GM19351 (cell line): Measurements from ENCODE around the gene GDPD3.

Experiments
- ATAC-seq: cut with Tn5 transposase; IDR thresholded peaks from one replicate; pipeline ENCODE4 v1.9.1; 2021; ENCODE audit warnings: mild to moderate bottlenecking, moderate library complexity; ENCODE audit not compliant: unreplicated experiment

GDPD3 gene

DNA sequence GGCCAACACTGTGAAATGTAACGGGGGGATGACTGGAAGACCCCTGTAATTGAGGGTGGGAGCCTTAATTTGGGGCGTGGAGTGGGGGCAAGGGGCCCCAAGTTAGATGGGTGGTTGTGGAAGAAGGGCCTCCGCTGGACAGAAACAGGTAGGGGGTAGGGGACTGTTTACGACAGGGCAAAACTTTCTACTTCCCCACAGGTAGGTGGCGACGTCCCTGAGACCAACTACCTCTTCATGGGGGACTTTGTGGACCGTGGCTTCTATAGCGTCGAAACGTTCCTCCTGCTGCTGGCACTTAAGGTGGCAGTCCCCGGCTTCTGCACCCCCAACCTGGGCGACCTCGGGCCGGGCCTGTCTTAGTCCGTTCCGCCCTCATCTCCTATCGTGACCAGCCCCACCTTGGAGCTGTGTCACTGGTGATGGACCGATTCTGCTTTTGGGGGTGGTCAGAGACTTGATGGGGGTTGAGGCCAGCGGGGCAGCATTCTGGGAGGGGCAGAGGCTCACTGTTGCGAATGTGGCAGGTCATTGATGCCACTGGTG is 30.7 kb downstream of the GDPD3 start:
- no peak for ATAC-seq

DNA sequence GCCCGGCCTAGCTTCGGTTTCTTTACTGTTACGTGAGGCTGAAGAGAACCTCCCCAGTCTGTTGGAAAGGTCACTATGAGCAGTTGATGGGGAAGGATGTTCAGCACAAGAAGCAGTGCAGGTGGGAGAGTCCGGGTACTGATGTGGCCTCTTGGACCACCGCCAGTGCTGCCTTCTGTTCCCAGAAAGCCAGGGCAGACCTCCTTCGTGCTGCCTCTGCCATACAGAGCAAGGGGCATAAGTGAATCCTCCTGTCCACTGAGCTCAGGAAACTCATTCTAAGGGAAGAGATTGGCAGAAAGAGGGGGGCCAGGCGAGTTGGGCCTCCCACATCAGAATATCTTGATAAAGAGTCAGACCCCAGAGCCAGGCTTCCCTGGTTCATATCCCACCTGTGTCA is 33.9 kb downstream of the GDPD3 start:
- no peak for ATAC-seq

DNA sequence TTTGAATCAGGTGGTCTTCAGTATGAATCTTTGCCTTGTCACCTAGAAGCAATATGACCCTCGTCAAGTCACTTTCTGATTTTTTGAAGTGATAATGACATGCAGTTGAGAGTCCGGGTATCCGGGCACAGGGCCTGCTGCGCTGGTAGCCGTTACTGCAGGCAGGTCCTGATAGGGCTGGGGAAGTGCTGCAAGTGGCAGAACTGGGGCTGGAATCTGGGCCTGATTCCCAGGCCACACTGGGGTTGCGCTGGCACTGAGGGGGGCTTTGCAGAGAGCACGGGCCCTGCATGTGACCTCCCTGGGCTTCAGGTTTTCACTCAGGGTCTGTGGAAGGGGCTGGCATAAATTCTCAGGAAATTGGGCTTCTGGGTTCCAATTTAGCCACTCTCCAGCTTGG is 34.6 kb downstream of the GDPD3 start:
- no peak for ATAC-seq

DNA sequence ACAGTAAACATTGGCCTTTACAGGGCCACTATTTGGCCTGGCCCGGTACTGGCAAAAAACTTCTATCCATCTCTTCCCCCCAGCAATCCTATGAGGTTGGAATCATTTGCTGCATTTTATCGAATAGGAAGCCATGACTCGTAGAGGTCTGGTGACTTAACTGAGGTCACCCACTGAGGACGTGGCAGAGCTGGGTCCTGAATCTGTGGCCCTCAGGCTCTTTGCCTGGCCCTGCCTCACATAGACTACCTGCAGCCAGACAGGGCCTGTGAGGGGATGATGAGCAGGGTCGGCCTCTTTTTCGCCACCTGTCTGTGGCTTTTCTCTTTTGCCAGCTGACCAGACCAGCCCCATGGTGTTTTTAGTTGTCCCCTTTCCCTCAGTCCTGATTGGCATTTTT is 35.7 kb downstream of the GDPD3 start:
- no peak for ATAC-seq

DNA sequence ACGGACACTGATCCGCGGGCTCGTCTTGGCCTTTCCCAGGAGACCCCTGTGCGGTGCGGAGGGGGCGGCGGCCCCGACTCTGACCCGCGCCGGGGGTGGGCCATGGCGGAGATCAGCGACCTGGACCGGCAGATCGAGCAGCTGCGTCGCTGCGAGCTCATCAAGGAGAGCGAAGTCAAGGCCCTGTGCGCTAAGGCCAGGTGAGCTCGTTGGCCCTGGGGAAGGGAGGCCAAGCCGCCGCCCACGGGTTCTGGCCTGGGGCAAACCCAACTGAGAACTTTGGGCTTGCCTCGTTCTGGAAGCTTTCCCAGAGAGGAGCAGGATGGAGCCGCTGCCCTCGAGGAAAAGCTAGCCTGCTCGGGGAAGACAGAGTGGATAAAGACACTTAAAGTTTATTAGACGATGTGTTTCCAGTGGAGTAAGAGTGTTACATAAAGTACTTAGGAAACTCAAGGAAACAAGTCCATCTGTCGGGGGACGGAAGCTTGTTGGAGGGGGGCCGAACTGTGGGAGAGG is 37.0 kb downstream of the GDPD3 start:
- ATAC-seq, result peak; percentile 20

DNA sequence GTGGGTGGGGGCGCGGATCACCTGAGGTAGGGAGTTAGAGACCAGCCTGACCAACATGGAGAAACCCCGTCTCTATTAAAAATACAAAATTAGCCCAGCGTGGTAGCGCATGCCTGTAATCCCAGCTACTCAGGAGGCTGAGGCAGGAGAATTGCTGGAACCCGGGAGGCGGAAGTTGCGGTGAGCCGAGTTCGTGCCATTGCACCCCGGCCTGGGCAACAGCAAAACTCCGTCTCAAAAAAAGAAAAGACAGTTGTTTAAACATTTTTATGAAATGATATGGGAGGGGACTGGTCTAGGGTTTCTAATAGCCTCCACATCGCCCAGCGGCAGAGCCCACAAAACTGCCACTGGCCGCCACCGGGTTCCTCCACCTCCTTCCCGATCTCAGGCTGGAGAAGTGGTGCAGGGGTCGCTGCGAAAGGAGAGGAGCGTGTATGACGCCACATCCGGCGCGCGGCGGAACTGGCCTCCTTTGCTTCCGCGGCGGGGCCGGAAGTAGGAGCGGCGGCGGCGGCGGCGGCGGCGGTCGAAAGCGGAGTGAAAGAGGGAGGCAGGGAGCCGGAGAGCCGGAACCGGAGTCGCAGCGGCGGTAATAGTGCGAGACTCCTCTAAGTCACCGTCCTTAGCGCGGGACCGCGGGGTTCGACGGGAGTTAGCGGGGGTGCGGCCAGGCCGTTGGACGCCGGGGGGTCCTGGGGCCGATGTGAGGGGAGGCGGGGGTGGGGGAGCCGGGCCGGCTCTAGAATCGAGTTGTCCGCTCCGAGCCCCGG is 37.6 kb downstream of the GDPD3 start, which contains the start of gene PPP4C:
TSS of gene PPP4C (plus strand) at position 492 of the 773 bp plus-strand sequence. CDS start 384 bp downstream, outside the sequence.
- ATAC-seq, result peak; percentile 90

DNA sequence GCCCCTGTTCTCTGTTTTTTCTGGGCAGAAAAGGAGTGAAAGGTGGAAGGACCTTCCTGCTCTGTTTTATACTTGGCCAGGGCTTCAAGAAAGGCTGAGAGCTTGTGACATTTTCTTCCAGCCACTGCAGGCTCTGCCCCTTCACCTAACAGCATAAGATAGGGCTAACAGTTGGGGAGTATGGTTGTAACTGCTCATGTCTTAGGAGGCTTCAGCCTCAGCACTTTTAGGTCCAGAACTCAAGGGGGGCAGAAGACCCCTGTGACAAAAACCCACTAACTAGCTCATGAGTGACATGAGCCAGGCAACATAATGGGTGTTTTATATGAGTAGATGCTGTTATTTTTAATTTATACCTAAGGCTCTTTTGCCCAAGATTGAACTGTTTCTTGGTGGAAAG is 42.8 kb downstream of the GDPD3 start:
- ATAC-seq, result no peak

DNA sequence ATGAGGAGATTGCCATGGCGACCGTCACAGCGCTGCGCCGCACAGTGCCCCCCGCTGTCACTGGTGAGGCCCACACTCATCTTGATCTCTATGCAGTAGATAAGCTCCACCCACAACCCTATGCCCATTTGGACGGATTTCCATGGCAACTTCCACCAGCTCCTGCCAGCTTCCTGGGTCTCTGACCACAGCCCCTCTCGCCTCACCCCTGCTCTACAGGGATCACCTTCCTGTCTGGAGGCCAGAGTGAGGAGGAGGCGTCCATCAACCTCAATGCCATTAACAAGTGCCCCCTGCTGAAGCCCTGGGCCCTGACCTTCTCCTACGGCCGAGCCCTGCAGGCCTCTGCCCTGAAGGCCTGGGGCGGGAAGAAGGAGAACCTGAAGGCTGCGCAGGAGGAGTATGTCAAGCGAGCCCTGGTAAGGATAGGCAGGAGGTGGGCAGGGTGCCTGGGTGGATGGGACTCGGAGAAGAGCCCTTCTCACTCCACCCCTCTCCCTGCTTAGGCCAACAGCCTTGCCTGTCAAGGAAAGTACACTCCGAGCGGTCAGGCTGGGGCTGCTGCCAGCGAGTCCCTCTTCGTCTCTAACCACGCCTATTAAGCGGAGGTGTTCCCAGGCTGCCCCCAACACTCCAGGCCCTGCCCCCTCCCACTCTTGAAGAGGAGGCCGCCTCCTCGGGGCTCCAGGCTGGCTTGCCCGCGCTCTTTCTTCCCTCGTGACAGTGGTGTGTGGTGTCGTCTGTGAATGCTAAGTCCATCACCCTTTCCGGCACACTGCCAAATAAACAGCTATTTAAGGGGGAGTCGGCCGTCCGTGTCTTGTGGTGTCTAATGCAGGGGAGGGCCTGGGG is 43.5 kb downstream of the GDPD3 start:
- ATAC-seq, result no peak

DNA sequence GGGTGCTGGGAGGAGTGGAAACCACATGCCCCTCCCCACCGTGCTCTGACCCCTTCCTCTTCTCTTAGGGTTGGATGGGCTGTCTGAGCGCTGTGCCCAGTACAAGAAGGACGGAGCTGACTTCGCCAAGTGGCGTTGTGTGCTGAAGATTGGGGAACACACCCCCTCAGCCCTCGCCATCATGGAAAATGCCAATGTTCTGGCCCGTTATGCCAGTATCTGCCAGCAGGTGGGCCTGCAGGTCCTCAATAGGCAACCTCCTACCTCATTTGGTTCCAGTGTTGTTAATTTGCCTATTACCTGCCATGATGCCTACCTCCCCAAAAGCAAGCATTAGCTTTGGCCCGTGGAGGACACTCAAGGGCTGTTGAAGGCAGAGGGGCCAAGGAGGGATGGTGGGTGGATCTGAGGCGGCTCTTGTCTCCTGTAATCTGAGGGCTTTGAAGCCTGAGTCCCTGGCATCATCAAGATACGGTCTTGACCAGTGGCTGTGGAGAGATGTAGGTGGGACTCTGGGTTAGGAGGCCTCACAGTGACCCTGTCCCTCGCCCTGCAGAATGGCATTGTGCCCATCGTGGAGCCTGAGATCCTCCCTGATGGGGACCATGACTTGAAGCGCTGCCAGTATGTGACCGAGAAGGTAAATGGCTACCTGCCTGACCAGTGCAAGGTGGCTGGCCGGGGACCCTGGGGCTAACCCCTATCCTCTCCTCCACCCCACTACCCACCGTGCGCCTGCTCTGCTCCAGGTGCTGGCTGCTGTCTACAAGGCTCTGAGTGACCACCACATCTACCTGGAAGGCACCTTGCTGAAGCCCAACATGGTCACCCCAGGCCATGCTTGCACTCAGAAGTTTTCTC is 44.4 kb downstream of the GDPD3 start:
- ATAC-seq, result no peak

DNA sequence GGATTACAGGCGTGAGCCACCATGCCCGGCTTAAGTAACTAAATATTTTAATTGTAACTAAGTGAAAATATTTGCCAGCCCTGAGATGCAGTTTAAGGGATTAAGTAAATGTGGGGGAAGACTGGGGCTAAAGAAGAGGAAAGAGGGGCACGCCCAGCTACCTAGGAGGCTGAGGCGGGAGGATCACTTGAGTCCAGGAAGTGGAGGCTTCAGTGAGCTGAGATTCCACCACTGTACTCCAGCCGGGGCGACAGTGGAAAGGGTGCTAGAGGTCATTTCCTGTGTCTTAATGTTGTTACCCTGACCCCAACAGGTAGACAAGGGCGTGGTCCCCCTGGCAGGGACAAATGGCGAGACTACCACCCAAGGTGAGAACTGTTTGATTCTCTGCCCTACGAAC is 45.0 kb downstream of the GDPD3 start:
- ATAC-seq, result no peak

DNA sequence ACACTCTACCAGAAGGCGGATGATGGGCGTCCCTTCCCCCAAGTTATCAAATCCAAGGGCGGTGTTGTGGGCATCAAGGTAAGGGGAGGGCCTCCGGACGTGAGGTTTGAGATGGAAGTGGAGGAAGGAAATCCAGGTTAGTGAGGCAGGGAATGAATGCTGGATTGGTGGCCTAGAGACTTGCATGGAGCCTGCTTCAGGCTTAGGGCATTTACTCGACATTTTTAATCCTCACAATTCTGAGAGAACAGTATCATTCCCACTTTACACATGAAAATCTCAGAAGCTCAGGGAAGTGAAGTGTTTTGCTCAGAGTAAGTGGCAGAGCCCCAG is 45.8 kb downstream of the GDPD3 start:
- no peak for ATAC-seq

DNA sequence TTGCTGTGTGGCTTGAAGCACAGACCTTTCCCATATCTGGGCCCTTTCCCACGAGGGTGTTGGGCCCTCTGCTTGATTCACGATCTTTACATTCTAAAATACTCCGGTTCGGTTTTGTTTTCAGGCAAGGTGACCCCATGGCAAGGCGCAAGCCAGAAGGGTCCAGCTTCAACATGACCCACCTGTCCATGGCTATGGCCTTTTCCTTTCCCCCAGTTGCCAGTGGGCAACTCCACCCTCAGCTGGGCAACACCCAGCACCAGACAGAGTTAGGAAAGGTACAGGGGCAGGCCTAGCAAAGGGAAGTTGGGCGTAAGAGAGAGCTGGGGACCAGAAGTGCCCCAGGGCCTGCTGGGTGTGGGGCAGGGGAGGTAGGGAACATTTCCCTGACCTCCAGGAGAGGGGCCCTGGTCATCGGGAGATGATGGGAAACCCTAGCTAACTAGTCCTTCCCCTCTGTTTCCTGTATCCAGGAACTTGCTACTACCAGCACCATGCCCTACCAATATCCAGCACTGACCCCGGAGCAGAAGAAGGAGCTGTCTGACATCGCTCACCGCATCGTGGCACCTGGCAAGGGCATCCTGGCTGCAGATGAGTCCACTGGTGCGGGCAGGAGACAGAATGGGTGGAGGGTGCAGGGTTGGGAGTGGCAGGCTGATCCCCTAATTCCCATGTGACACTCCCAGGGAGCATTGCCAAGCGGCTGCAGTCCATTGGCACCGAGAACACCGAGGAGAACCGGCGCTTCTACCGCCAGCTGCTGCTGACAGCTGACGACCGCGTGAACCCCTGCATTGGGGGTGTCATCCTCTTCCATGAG is 46.4 kb downstream of the GDPD3 start:
- ATAC-seq, result no peak

DNA sequence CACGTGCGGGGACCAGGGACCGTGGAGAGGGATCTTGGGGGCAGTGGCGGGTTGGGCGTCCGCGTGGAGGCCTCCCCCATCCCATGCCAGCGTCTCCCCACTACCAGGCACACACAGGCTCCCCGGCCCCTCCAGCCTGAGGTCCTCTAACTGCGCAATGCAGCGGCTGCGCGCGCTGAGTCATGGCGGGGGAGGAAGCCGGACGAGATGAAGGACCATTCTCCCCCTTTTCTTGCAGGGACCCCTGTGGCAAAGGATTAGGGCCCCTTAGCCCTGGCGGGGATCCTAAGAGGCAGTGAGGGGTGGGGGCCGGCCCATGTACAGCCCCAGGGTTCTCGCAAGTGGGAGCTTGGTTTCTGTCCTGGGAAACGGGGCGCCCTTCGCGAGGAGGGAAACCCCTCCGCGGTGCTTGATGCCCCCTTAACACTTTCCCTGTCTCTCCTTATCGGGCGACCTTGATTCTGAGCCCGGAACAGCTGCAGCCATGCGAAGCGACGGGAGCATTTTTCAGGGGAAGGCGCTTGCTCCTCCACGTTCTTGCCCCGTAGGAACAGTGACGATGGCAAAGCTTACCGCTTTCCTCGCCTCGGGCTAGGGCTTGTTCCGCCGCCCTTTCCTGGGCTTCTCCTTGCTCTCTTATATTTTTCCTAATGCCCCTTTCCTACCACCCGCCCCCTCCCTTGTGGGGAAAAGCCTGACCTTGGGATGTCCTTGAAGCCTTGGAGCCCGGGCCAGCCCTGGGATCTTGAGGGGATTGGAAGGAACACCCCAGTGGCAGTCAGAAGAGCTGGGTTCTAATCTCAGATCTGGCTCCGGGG is 47.2 kb downstream of the GDPD3 start:
- no peak for ATAC-seq

DNA sequence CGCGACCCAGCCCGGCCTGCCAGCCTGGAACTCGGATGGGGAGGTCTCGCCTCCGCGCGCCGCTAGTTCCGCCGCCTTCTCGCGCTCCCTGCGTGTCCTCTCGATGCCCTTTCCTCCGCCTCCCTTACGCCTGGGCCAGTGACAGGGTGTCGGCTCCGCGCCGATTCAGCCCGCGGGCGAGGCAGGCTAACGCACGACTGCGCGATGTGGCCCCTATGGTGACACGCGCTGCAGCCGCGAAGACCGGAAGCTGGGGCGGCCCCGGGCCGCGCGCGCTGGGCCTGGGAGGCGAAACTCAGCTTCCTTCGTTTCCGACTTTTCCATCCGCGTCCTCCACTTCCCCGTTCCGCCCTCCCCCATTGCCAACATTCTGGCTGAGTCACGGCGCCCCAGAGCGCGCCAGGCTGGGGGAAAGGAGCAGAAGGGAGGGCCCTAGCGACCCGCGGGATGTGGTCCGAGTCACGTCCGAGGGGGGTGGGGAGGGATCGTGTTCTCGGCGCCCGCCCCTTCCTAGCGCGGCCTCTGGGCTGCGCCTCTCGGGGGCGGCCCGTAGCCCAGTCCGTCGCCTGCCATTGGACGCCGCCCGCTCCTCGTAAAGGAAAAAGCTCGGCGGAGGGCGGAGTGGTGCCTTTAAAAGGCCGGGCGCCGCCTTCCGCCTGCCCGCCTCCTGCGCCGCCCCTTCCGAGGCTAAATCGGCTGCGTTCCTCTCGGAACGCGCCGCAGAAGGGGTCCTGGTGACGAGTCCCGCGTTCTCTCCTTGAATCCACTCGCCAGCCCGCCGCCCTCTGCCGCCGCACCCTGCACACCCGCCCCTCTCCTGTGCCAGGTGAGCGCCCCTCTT is 48.0 kb downstream of the GDPD3 start, which contains the start of gene ALDOA:
TSS of gene ALDOA (plus strand) at position 659 of the 841 bp plus-strand sequence. CDS start 1,138 bp downstream, outside the sequence.
- peak; percentile 84 for ATAC-seq

DNA sequence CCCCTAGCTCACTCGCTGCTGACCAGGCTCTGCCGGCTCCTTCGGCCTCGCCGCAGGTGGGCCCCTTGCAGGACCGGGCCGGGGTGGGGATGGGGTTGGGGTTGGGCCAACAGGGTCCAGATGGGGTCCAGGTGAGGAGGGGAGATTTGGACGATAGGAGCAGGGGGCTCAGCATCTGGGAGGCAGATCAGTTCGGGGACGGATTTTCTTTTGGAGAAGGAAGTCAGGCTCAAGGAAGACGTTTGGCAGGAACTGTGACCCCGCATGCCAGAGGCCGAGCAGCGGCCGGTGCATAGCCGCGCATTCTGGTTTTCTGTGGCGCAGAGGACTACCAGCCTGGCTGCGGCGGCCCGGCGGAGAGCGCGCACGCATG is 48.6 kb downstream of the GDPD3 start:
- no peak for ATAC-seq

DNA sequence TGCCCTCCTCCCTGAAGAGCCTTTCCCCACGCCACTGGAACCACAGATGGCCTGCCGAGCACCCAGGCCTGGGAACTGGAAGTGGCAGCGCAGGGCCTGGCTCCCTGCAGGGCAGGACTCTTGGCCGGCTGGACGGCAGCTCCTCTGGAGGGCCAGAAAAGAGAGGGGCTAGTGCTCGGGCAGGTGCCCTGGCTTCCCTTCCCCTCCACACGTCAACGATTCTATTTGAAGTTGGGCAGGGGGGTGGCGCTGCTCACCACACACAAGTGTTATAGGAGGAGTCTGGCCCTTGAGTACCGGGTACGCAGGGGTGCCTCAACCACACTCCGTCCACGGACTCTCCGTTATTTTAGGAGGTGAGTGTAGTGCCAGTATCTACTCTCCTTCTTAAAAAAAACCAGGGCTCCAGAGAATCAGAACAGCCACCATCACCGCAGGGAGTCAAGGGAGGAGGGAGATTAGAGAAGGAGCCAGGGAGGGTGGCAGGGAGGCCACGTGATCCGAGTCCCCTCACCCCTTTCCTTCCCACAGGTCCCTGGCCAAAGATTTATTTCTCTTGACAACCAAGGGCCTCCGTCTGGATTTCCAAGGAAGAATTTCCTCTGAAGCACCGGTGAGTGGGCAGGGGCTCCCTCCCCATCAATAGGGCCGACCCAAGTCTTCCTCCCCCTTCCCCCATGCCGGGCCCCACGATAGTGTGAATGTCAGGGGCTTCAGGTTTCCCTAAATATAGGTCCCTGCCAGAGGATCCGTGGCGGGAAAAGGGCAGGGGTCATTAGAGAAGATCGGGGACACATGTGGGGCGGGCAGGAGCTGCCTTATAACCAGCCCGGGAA is 49.2 kb downstream of the GDPD3 start:
- ATAC-seq, result no peak

DNA sequence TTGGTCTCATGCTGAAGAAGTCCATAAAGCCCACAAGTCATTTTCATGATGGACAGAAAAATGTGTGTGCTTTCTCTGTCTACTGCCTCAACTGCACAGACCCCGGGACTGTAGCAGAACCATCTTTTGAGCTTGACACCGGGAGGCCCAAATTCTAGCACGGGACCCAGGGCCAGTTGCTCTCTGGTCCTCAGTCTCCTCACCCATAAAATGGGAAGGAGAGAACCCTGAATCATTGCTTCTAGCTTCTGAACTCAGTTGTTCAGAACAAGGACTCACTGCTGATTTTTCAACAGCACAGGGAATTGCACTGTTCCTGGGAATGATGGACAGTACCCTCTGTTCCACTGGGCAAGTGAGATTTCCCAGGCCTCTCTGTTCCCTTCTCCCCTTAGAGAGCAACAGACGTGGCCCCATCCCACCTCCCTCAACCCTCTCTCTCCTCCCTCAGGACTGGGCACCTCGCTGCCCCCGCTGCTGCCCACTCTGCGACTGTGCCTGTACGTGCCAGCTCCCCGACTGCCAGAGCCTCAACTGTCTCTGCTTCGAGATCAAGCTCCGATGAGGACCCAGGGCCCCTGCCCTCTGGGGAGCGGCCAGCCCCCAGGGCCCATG is 50.0 kb downstream of the GDPD3 start:
- no peak for ATAC-seq
